Transverse colon (tissue), 4 donors: ENCODE data around the gene TAX1BP1.

Experiments
- CTCF ChIP-seq, 5 experiments: fragments of 200-600 bp in 3 of 5; fragments of 450-650 bp in 2 of 5; sonication (generic) in 3 of 5; IDR thresholded peaks; 1 replicate in 2 of 5; 2 replicates in 3 of 5; pipeline ENCODE4 v1.5.1; 2016 to 2017; ENCODE audit warnings: antibody characterized with exemption in 5 of 5, inconsistent platforms in 3 of 5, mild to moderate bottlenecking in 2 of 5, moderate library complexity in 1 of 5
- EP300 ChIP-seq: sonication (generic); formaldehyde crosslinking; IDR thresholded peaks from one replicate; pipeline ENCODE4 v1.6.1; 2017; ENCODE audit warnings: antibody characterized with exemption, low read depth
- POLR2A ChIP-seq: fragments of 450-650 bp; IDR thresholded peaks from one replicate; pipeline ENCODE4 v1.6.1; 2016; ENCODE audit warnings: antibody characterized with exemption, mild to moderate bottlenecking, moderate library complexity
- POLR2AphosphoS5 ChIP-seq, 3 donors: sonication (generic); formaldehyde crosslinking; IDR thresholded peaks; one replicate each; pipeline ENCODE4 v1.6.1; 2016; ENCODE audit warnings: antibody characterized with exemption in 3 of 3

DNA sequence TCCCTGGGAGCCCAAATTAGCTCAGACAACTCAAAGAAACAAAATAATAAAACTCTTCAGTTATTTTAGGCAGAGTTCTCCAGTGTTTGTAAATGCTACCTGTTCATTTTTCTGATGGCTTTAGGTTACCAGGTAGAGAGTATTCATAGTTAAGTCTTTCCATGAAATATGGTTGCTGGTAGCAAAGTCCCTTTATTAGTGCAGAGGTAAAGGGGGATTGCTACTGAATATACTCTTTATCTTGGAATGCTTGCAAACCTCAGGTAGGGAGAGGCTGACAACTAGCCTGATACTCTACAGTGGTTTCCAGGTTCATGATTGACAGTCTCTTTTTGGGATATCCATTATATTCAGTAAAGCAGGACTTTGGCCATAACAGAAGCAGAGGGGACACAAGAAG lies 6.5 kb downstream of the TAX1BP1 start:
- no peak for TF ChIP-seq CTCF (IDR thresholded peaks at IDR 0.05)
- TF ChIP-seq POLR2A, result no peak
- no peak for TF ChIP-seq EP300
- no peak for TF ChIP-seq POLR2AphosphoS5 (IDR thresholded peaks at IDR 0.05)
